ENCODE data around the gene SLC4A2. TPM values are rescaled to one million over a fixed set of nuclear protein-coding genes. Genes with fewer than 3 reads are reported as not detected.

The SLC4A2 gene
- polyA plus RNA-seq, 2 of the 4 experiments (the other 2 are of a cell fraction): 112 to 275 TPM

- Histone ChIP-seq H3K4me3 (no peak overlapping the region), H3K27ac (no peak overlapping the region), H3K4me2 (no peak overlapping the region), H3K9me3 (no peaks in the 10 kb centered on the region), H3K4me1 (peaks cover 28% of the 10 kb centered on the region)
- ChIA-PET POLR2A (no interaction called here), CTCF (interaction anchor here (1.0 to 5.7 kb wide), 5 partner anchors 17 to 89 kb away, joined by 3 to 34 read pairs (median 3); partner anchors contain the start of genes AGAP3 and FASTK)
- DNase-seq (ENCODE audit: low read depth in 1 of 2, low spot score in 1 of 2): no peak
- TF ChIP-seq HDAC2 (IDR thresholded peaks at IDR 0.05) (no peak), RAD21 (conservative IDR thresholded peaks at IDR 0.05 in 1 of 2, IDR thresholded peaks at IDR 0.05 in 1 of 2) (no peak), HOXB5 (CRISPR knock-in tag; IDR thresholded peaks at IDR 0.05) (no peak), TFCP2L1 (CRISPR knock-in tag; IDR thresholded peaks at IDR 0.05) (no peak), ZNF302 (CRISPR knock-in tag; IDR thresholded peaks at IDR 0.05) (no peak), KDM1A (IDR thresholded peaks at IDR 0.05; ENCODE audit: low read depth) (no peak), NFE2L2 (conservative IDR thresholded peaks at IDR 0.05; ENCODE audit: low read length) (no peak), CHD2 (IDR thresholded peaks at IDR 0.05; ENCODE audit: low read length, partially characterized antibody) (no peak), SREBF2 (IDR thresholded peaks at IDR 0.05) (no peak), HOXA7 (CRISPR knock-in tag; IDR thresholded peaks at IDR 0.05) (no peak), HOXB13 (CRISPR knock-in tag; IDR thresholded peaks at IDR 0.05; ENCODE audit: low read depth) (no peak)
- TF ChIP-seq, protein P1, sequence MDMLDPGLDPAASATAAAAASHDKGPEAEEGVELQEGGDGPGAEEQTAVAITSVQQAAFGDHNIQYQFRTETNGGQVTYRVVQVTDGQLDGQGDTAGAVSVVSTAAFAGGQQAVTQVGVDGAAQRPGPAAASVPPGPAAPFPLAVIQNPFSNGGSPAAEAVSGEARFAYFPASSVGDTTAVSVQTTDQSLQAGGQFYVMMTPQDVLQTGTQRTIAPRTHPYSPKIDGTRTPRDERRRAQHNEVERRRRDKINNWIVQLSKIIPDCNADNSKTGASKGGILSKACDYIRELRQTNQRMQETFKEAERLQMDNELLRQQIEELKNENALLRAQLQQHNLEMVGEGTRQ (IDR thresholded peaks at IDR 0.05): no peak
- FAIRE-seq: no peak
- ATAC-seq: no peak
- 92% methylated on average over 21 of the region's 21 CpGs for WGBS (ENCODE audit: missing lambda C conversion rate)
Measured at GRCh38 chr7:151035026-151035717, 24.2 kb upstream of the SLC4A2 start.

DNA sequence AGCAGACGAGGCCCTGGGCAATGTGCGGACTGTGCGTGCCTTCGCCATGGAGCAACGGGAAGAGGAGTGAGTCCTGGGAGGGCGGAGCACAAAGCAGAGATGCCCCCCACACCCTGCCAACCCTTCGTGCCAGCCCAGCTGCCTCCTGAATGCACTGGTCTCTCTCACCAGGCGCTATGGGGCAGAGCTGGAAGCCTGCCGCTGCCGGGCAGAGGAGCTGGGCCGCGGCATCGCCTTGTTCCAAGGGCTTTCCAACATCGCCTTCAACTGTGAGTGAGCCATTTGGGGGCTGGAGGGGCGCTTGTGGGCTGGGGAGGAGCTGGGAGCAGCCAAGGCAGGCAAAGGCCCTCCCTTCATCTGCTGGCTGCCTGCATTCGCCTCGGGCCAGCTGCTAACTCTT, 23.5 kb upstream of the SLC4A2 start:
- Histone ChIP-seq H3K4me1 (peaks cover 33% of the 10 kb centered on the region), H3K27ac (no peak overlapping the region), H3K9me3 (no peaks in the 10 kb centered on the region), H3K4me2 (no peak overlapping the region), H3K4me3 (no peak overlapping the region)
- TF ChIP-seq POLR2A (IDR thresholded peaks at IDR 0.05; ENCODE audit: low read length): no peak
- TF ChIP-seq ESRRA (IDR thresholded peaks at IDR 0.05; ENCODE audit: borderline replicate concordance, low read length): no peak
- TF ChIP-seq PHF8 (IDR thresholded peaks at IDR 0.05; ENCODE audit: borderline replicate concordance, low read depth): no peak
- no peak for TF ChIP-seq ZFP36 (IDR thresholded peaks at IDR 0.05; ENCODE audit: borderline replicate concordance, partially characterized antibody)
- no peak for TF ChIP-seq FOSL2 (IDR thresholded peaks at IDR 0.05)
- no peak for TF ChIP-seq FOSL2 (CRISPR knock-in tag; IDR thresholded peaks at IDR 0.05)
- TF ChIP-seq MAFK (IDR thresholded peaks at IDR 0.05; ENCODE audit: partially characterized antibody): no peak
- TF ChIP-seq NR3C1 (IDR thresholded peaks at IDR 0.05): no peak
- TF ChIP-seq POLR2AphosphoS2 (conservative IDR thresholded peaks at IDR 0.05; ENCODE audit: low read length): no peak
- no peak for TF ChIP-seq HOXA7 (CRISPR knock-in tag; IDR thresholded peaks at IDR 0.05)
- TF ChIP-seq FOSB (CRISPR knock-in tag; IDR thresholded peaks at IDR 0.05): no peak
- WGBS (ENCODE audit: missing lambda C conversion rate): 93% methylated on average over 10 of the region's 17 CpGs
- POLR2A ChIA-PET: no interaction called here
- no peak for FAIRE-seq
- no peak for DNase-seq (ENCODE audit: low read depth in 1 of 2, low spot score in 1 of 2)
- CTCF ChIA-PET: interaction anchor here (1.5 to 4.1 kb wide), 3 partner anchors 17 to 88 kb away, joined by 3 to 24 read pairs (median 6); no protein-coding TSS in a partner anchor
- no peak for ATAC-seq

DNA sequence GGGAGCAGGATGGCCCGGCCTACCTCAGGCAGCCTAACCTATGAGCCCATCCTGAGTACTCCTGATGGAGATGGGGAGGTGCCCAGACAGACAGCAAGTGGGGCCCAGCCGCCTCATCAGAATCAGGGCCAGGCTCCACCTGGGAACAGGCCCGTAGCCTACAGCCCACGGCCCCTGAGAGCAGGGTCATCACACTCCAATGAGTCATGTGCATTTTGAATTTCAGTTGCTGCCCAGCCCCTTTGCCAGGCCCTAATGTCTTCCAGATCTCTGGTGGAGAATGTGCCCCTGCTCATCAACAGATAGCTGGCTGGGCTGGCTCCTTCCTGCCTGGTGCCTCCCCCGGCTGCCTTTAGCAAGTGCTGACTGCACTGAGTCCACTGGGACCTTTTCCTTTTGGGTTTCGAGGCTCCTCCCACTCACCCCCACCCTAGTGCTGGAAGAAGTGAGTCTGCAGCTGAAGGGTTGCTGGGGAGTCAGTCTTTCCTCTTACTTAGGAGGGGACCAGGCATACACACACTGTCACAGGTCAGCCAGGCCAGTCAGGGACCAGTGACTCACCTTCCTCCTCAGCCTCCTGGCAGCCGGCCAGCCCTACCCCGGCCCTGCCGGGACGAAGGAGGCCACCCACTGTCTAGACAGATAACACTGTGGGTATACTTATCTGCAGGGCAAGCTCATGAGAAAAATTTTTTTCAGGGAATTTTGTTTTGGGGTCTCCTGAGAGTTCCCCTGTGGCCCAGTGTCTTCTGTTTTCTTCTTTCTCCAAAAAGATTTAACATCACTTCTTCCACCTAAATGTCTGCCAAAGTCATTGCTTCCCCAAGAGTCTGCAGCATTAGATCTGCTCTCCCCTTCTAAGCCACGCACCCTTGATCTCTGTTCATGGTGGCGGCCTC, 20.2 kb upstream of the SLC4A2 start:
- Histone ChIP-seq H3K4me3 (no peak overlapping the region), H3K27ac (peak overlapping the region; percentile 79 to 88), H3K9me3 (no peaks in the 10 kb centered on the region), H3K4me1 (peaks cover 33% of the 10 kb centered on the region), H3K4me2 (peak overlapping the region; percentile 65)
- FAIRE-seq (peak; percentile 96), ATAC-seq (peak; percentile 81 to 88), DNase-seq (ENCODE audit: low read depth in 1 of 2, low spot score in 1 of 2) (peak; percentile 79 to 93)
- ChIA-PET POLR2A (interaction anchor here (0.8 to 1.8 kb wide), 5 partner anchors 8 to 41 kb away, joined by 3 to 15 read pairs (median 9); partner anchors contain the start of genes ABCB8, ASIC3, CDK5 and FASTK), CTCF (interaction anchor here (1.0 to 4.4 kb wide), 10 partner anchors 9 to 81 kb away, joined by 3 to 24 read pairs (median 5); partner anchors contain the start of genes ABCB8 and ATG9B)
- 15% methylated on average over 11 of the region's 12 CpGs for WGBS (ENCODE audit: missing lambda C conversion rate)
- TF ChIP-seq EHF (CRISPR knock-in tag; IDR thresholded peaks at IDR 0.05) (no peak), HMGXB4 (CRISPR knock-in tag; IDR thresholded peaks at IDR 0.05; ENCODE audit: borderline replicate concordance) (no peak), FOSL2 (IDR thresholded peaks at IDR 0.05) (peak; percentile 59; the same call in 1 of the 2 replicates), FOSL2 (CRISPR knock-in tag; IDR thresholded peaks at IDR 0.05) (peak; percentile 90), HDAC2 (IDR thresholded peaks at IDR 0.05) (no peak), RCOR1 (IDR thresholded peaks at IDR 0.05; ENCODE audit: low read depth, low read length) (no peak), ZSCAN20 (CRISPR knock-in tag; IDR thresholded peaks at IDR 0.05) (no peak), JUN (IDR thresholded peaks at IDR 0.05) (peak; percentile 41 to 59; a peak in 4 of 5 replicates), EP300 (IDR thresholded peaks at IDR 0.05) (no peak), ESRRA (IDR thresholded peaks at IDR 0.05; ENCODE audit: borderline replicate concordance, low read length) (no peak)
- TF ChIP-seq, protein P2, sequence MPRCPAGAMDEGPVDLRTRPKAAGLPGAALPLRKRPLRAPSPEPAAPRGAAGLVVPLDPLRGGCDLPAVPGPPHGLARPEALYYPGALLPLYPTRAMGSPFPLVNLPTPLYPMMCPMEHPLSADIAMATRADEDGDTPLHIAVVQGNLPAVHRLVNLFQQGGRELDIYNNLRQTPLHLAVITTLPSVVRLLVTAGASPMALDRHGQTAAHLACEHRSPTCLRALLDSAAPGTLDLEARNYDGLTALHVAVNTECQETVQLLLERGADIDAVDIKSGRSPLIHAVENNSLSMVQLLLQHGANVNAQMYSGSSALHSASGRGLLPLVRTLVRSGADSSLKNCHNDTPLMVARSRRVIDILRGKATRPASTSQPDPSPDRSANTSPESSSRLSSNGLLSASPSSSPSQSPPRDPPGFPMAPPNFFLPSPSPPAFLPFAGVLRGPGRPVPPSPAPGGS (IDR thresholded peaks at IDR 0.05): 0 out of 3 replicates have a peak, but pooled peaks have one; percentile 43
- TF ChIP-seq, protein P3, sequence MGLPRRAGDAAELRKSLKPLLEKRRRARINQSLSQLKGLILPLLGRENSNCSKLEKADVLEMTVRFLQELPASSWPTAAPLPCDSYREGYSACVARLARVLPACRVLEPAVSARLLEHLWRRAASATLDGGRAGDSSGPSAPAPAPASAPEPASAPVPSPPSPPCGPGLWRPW (IDR thresholded peaks at IDR 0.05): no peak
